Neural crest cell (in vitro differentiated cells): ENCODE measurements around the gene RPL9. TPM values are rescaled to one million over a fixed set of nuclear protein-coding genes. Genes with fewer than 3 reads are reported as not detected.

Source experiments
- DNase-seq: peaks from one replicate; pipeline ENCODE4 v3.0.0; 2021; ENCODE audit warnings: low read depth, mixed read lengths, low spot score
- H3K27ac Mint-ChIP-seq: one replicate; pipeline ENCODE4 v1.8.0; 2021; ENCODE audit warnings: mild to moderate bottlenecking, mixed read lengths; ENCODE audit not compliant: unreplicated experiment
- H3K27me3 Mint-ChIP-seq: 2 replicates; pipeline ENCODE4 v1.8.0; 2021; ENCODE audit warnings: low read depth, mild to moderate bottlenecking, mixed read lengths
- H3K36me3 Mint-ChIP-seq: 2 replicates; pipeline ENCODE4 v1.8.0; 2021; ENCODE audit warnings: low read depth, mild to moderate bottlenecking, mixed read lengths
- H3K4me1 Mint-ChIP-seq: 2 replicates; pipeline ENCODE4 v1.8.0; 2021; ENCODE audit warnings: mixed read lengths
- H3K4me3 Mint-ChIP-seq: one replicate; pipeline ENCODE4 v1.8.0; 2021; ENCODE audit warnings: mild to moderate bottlenecking, mixed read lengths
- H3K9me3 Mint-ChIP-seq: 2 replicates; pipeline ENCODE4 v1.8.0; 2021; ENCODE audit warnings: mixed read lengths
- total RNA-seq: library from RNA; stranded (reverse); gene quantifications from 2 replicates; pipeline ENCODE4 v1.2.1, GENCODE V29; 2021
- TF ChIP-seq, protein P1 (sequence below): fragments of 200-600 bp; sonication (generic); conservative IDR thresholded peaks from 2 replicates; pipeline ENCODE4 v1.5.0; 2021; ENCODE audit warnings: antibody characterized with exemption, mild to moderate bottlenecking

The RPL9 gene
- total RNA-seq, 1 donor from 2014 or later, result 1,529 TPM

DNA sequence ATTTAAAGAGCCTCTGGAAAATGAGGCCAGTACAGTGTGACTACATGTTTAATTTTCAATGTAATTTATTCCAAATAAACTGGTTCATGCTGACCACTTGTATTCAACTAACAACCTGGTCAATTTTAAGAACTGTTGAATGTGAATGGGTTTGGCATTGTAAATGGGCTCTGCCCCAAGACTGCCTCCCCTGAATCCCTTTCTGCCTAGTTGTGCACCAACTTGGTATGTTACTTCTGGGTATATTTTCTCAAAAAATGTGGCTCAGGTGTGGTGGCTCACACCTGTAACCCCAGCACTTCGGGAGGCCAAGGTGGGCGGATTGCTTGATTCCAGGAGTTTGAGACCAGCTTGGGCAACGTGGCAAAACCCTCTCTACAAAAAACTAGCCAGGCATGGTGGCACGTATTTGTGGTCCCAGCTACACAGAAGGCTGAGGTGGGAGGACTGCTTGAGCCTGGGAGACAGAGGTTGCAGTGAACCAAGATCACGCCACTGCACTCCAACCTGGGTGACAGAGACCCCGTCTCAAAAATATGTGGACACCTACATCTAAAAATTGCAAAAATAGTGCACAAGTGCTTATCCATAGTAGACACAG lies 7.2 kb downstream of the RPL9 start:
- Mint-ChIP-seq H3K27me3 (no peaks in the 10 kb centered on the region), H3K4me1 (peaks cover 19% of the 10 kb centered on the region), H3K36me3 (peaks cover 23% of the 10 kb centered on the region), H3K27ac (no peak overlapping the region), H3K9me3 (no peaks in the 10 kb centered on the region), H3K4me3 (peak overlapping the region; percentile 44)
- DNase-seq, result no peak
- TF ChIP-seq, protein P1, sequence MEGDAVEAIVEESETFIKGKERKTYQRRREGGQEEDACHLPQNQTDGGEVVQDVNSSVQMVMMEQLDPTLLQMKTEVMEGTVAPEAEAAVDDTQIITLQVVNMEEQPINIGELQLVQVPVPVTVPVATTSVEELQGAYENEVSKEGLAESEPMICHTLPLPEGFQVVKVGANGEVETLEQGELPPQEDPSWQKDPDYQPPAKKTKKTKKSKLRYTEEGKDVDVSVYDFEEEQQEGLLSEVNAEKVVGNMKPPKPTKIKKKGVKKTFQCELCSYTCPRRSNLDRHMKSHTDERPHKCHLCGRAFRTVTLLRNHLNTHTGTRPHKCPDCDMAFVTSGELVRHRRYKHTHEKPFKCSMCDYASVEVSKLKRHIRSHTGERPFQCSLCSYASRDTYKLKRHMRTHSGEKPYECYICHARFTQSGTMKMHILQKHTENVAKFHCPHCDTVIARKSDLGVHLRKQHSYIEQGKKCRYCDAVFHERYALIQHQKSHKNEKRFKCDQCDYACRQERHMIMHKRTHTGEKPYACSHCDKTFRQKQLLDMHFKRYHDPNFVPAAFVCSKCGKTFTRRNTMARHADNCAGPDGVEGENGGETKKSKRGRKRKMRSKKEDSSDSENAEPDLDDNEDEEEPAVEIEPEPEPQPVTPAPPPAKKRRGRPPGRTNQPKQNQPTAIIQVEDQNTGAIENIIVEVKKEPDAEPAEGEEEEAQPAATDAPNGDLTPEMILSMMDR, result no peak

DNA sequence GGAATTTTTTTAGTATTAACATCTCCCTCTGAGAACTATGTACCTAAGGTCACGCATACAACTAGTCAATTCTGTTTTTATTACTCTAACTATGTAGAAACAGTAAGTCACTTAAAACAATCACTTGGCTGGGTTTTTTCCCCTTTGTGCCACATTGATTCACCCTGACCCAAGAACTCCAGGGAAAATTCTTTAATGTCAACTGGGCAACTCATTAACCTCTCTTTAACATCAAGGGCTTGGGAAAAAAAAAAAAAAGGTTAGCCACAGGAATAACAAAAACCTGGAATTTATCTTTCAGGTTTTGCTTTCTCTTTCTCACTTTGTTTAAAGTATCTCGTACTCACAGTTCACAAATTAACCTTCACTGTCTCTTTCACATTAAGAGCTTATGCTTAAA lies 8.1 kb downstream of the RPL9 start:
- Mint-ChIP-seq H3K27ac (no peak overlapping the region), H3K4me3 (no peak overlapping the region), H3K9me3 (no peaks in the 10 kb centered on the region), H3K36me3 (peaks cover 22% of the 10 kb centered on the region), H3K27me3 (no peaks in the 10 kb centered on the region), H3K4me1 (peaks cover 11% of the 10 kb centered on the region)
- TF ChIP-seq, protein P1, result no peak
- no peak for DNase-seq

DNA sequence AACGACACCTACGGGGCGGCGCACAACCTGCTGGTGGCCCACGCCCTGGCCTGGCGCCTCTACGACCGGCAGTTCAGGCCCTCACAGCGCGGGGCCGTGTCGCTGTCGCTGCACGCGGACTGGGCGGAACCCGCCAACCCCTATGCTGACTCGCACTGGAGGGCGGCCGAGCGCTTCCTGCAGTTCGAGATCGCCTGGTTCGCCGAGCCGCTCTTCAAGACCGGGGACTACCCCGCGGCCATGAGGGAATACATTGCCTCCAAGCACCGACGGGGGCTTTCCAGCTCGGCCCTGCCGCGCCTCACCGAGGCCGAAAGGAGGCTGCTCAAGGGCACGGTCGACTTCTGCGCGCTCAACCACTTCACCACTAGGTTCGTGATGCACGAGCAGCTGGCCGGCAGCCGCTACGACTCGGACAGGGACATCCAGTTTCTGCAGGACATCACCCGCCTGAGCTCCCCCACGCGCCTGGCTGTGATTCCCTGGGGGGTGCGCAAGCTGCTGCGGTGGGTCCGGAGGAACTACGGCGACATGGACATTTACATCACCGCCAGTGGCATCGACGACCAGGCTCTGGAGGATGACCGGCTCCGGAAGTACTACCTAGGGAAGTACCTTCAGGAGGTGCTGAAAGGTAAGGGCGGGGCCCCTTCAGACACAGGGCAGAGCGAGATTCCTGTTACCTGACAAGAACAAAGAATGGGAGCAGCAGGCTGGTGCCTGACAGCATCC lies 11.7 kb downstream of the RPL9 start:
- Mint-ChIP-seq H3K27me3 (no peaks in the 10 kb centered on the region), H3K27ac (no peak overlapping the region), H3K4me3 (no peak overlapping the region), H3K4me1 (peaks cover 2% of the 10 kb centered on the region), H3K9me3 (no peaks in the 10 kb centered on the region), H3K36me3 (peaks cover 4% of the 10 kb centered on the region)
- DNase-seq, result no peak
- TF ChIP-seq, protein P1, result no peak

DNA sequence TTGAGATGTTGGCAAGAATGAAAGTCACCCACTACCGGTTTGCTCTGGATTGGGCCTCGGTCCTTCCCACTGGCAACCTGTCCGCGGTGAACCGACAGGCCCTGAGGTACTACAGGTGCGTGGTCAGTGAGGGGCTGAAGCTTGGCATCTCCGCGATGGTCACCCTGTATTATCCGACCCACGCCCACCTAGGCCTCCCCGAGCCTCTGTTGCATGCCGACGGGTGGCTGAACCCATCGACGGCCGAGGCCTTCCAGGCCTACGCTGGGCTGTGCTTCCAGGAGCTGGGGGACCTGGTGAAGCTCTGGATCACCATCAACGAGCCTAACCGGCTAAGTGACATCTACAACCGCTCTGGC lies 12.3 kb downstream of the RPL9 start:
- H3K36me3 Mint-ChIP-seq, result peaks cover 2% of the 10 kb centered on the region
- DNase-seq, result no peak
- H3K27ac Mint-ChIP-seq, result no peak overlapping the region
- no peaks in the 10 kb centered on the region for H3K4me1 Mint-ChIP-seq
- H3K4me3 Mint-ChIP-seq, result no peak overlapping the region
- H3K27me3 Mint-ChIP-seq, result no peaks in the 10 kb centered on the region
- TF ChIP-seq, protein P1, result no peak
- no peaks in the 10 kb centered on the region for H3K9me3 Mint-ChIP-seq

DNA sequence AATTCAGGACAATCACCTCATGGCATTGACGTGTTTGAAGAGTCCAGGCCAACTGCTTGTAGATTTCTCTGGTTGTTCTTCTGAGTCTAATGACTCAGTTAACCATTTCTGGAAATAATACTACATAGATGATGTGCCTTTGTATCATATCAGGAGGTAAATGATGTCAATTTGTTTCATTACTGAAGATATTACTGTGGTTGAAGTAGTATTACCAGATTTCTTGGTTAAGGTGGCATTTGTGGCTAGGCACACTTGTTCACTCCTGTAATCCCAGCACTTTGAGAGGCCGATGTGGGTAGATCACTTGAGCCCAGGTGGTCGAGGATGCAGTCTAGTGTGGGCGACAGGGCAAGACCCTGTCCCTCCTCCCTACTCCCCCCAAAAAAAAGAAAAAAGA lies 15.7 kb downstream of the RPL9 start:
- Mint-ChIP-seq H3K27ac (no peak overlapping the region), H3K9me3 (no peaks in the 10 kb centered on the region), H3K4me3 (no peak overlapping the region), H3K27me3 (peaks cover 13% of the 10 kb centered on the region), H3K4me1 (no peaks in the 10 kb centered on the region), H3K36me3 (no peaks in the 10 kb centered on the region)
- DNase-seq, result no peak
- TF ChIP-seq, protein P1, result no peak
